Muscle of leg (tissue), 11 donors: ENCODE results near the gene CDK6. TPM values are rescaled to one million over a fixed set of nuclear protein-coding genes. Genes with fewer than 3 reads are reported as not detected.
"Not testable (repeated sequence)": the region's sequence is repeated elsewhere in the genome, so short reads cannot be mapped to it uniquely, and the experiment has no call there.

Source experiments
- DNase-seq: peaks from one replicate; pipeline ENCODE4 v3.0.0; 2013
- H3K27ac ChIP-seq: one replicate; pipeline ENCODE4 v1.5.1; 2013; ENCODE audit warnings: mild to moderate bottlenecking, low read length, control low read depth
- H3K27me3 ChIP-seq: one replicate; pipeline ENCODE4 v1.6.1; 2013; ENCODE audit warnings: low read length; ENCODE audit not compliant: control insufficient read depth, insufficient read depth
- H3K36me3 ChIP-seq: one replicate; pipeline ENCODE4 v1.6.1; 2013; ENCODE audit warnings: low read length; ENCODE audit not compliant: control insufficient read depth, insufficient read depth
- H3K4me1 ChIP-seq: one replicate; pipeline ENCODE4 v1.6.1; 2013; ENCODE audit warnings: low read length; ENCODE audit not compliant: control insufficient read depth, insufficient read depth
- H3K4me3 ChIP-seq: one replicate; pipeline ENCODE4 v1.5.1; 2013; ENCODE audit warnings: low read length, control low read depth
- H3K9me3 ChIP-seq: replicated peaks from 2 replicates; pipeline ENCODE4 v1.6.1; 2013; ENCODE audit warnings: low read depth, low read length; ENCODE audit not compliant: control insufficient read depth
- WGBS: methylation state at CpG from one replicate; pipeline ENCODE4 v1.1.5; 2013; ENCODE audit warnings: missing lambda C conversion rate; ENCODE audit not compliant: insufficient coverage; 5-methylcytosine and 5-hydroxymethylcytosine counted together
- polyA plus RNA-seq, 8 donors: library from polyadenylated mRNA; unstranded; fragments of 120-200 nt; gene quantifications; one replicate each; pipeline versions ENCODE4 v1.2.1 to v1.2.3, GENCODE V29; 2013; ENCODE audit warnings: inconsistent platforms in 1 of 8, low replicate concordance in 1 of 8; ENCODE audit not compliant: insufficient read length in 8 of 8, insufficient read depth in 1 of 8
- total RNA-seq: library from RNA; stranded (reverse); fragments of 120-200 nt; gene quantifications from one replicate; pipeline ENCODE4 v1.2.4, GENCODE V29; 2013

The CDK6 gene
- total and polyA plus RNA-seq, 9 donors, result 36.4 to 77.0 (median 54.0) TPM

DNA sequence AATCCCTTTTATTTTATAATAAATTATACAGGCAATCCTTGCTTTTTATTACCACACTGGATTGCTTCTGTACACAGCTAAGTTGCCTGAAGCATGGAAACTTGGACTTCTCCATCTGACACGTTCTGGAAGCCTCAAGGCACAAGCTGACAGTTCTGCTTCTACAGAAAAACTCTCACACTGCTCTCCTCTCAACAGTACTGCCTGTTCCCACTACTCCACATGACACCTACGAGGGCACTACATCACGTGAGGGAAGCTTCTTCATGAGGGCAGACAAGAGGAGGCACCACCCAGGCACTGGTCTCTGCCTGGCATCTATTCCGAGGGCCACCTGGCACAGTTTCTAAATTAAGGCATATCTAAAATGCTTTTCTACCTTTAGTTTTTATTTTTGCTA, 229.4 kb downstream of the CDK6 start:
- Histone ChIP-seq H3K27me3 (no peaks in the 10 kb centered on the region), H3K36me3 (peaks cover 6% of the 10 kb centered on the region), H3K4me3 (no peak overlapping the region), H3K27ac (no peak overlapping the region), H3K9me3 (no peaks in the 10 kb centered on the region), H3K4me1 (peaks cover 4% of the 10 kb centered on the region)
- DNase-seq, result no peak
- 81% methylated on average over 3 of the region's 4 CpGs for WGBS

- WGBS, result no CpG with 5 or more reads among the region's 7 CpGs
- H3K27me3 ChIP-seq, H3K4me3 ChIP-seq, H3K36me3 ChIP-seq, H3K4me1 ChIP-seq, H3K27ac ChIP-seq, DNase-seq, H3K9me3 ChIP-seq: not testable (repeated sequence)
Observed at GRCh38 chr7:92604517-92604916, 231.9 kb downstream of the CDK6 start.

- no peaks in the 10 kb centered on the region for H3K27me3 ChIP-seq
- H3K9me3 ChIP-seq, result no peaks in the 10 kb centered on the region
- no CpG with 5 or more reads among the region's 1 CpG for WGBS
- H3K4me1 ChIP-seq, result no peaks in the 10 kb centered on the region
- H3K27ac ChIP-seq, result no peak overlapping the region
- peaks cover 6% of the 10 kb centered on the region for H3K36me3 ChIP-seq
- H3K4me3 ChIP-seq, result no peak overlapping the region
- DNase-seq, result no peak
Observed at GRCh38 chr7:92603089-92603445, 233.3 kb downstream of the CDK6 start.

DNA sequence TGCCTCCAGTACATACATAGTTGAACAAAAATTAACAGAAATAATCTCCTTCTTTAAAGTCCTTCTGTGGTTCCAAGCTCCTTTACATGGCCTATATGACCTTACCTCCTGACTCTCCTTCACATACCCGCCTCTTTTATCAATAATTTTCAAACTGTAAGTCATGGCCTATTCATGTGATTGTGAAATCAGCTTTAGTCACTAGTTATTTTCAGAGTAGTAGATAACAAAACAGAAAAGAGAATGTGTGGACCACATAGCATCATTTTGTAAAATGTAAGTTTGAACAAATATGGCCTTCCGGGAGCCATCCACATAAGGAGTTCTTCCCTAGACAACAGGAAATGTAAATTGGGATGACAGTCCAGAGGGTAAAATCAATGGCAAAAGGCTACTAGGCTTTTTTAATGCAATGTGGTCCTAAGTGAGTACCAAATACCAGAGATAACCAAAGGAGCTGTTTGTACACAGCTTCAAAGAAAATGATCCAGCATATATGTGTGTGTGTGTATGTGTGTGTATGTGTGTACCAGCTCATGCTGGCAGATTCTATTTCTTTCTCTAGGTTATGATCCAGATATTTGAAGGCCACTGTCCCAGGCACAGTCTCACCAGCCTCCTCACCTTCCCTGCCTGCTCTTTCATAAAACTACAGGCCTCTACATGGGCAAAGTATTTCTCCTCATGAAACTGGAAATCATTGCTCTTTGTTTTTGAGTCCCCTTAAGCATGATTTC, 233.9 kb downstream of the CDK6 start:
- Histone ChIP-seq H3K36me3 (peaks cover 6% of the 10 kb centered on the region), H3K27me3 (no peaks in the 10 kb centered on the region), H3K9me3 (no peaks in the 10 kb centered on the region), H3K27ac (no peak overlapping the region), H3K4me1 (no peaks in the 10 kb centered on the region), H3K4me3 (no peak overlapping the region)
- WGBS, result no CpG with 5 or more reads among the region's 2 CpGs
- DNase-seq, result no peak

GRCh38 chr7:92598310-92598981, 237.9 kb downstream of the CDK6 start:
- Histone ChIP-seq H3K4me3 (no peak overlapping the region), H3K9me3 (no peaks in the 10 kb centered on the region), H3K4me1 (no peaks in the 10 kb centered on the region), H3K27ac (no peak overlapping the region), H3K36me3 (no peaks in the 10 kb centered on the region), H3K27me3 (no peaks in the 10 kb centered on the region)
- WGBS, result 60% methylated on average over 1 of the region's 1 CpG
- DNase-seq, result no peak

DNA sequence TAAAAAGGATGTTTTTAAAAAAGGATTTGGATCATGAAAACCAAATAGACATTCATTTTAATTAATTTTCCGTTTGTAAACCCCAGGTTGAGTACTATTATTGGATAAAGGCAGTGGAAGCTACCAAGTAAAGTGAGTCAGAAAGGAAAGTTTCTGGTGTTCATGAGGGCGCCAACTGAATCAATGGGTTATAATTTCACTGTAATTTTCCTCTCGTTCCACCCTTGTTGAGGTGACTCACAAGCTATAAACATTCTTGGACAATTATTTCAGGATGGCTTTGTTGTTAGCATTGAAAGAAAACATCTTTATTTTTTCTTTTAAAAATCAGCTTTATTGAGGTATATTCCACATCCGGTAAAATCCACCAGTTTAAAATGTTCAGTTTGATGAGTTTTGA, 241.1 kb downstream of the CDK6 start:
- no peaks in the 10 kb centered on the region for H3K9me3 ChIP-seq
- DNase-seq, result no peak
- no CpG with 5 or more reads among the region's 4 CpGs for WGBS

GRCh38 chr7:92594746-92595145, 241.6 kb downstream of the CDK6 start:
- Histone ChIP-seq H3K36me3 (no peaks in the 10 kb centered on the region), H3K27ac (no peak overlapping the region), H3K27me3 (no peaks in the 10 kb centered on the region), H3K4me1 (peaks cover 4% of the 10 kb centered on the region), H3K9me3 (no peaks in the 10 kb centered on the region), H3K4me3 (no peak overlapping the region)
- no CpG with 5 or more reads among the region's 3 CpGs for WGBS
- no peak for DNase-seq

More for the DNA sequence above, 241.1 kb downstream of the CDK6 start:
- Histone ChIP-seq H3K27me3 (no peaks in the 10 kb centered on the region), H3K27ac (no peak overlapping the region), H3K36me3 (no peaks in the 10 kb centered on the region), H3K4me3 (no peak overlapping the region), H3K4me1 (peaks cover 4% of the 10 kb centered on the region)

DNA sequence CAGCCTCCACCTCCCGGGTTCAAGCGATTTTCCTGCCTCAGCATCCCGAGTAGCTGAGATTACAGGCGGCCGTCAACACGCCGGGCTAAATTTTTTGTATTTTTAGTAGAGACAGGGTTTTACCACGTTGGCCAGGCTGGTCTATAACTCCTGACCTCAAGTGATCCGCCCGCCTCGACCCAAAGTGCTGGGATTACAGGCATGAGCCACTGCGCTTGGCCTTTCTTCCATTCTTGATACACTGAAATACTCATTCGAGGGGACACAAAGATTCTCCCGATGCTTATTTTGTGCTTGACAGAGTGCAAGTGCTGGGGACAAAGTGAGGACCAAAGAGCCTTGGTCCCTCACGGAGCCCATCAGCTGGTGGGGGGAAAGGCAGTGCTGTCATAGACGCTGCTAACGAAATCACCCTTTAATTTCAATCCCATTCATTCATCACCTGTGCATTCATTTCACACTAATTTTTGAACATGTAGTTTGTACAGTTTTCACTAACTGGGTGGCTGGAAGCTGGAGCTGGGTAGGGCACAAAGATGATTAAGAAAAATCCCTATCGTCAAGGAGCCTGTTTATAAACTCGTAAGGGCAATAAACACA, 245.6 kb downstream of the CDK6 start:
- 45% methylated on average over 4 of the region's 19 CpGs for WGBS
- Histone ChIP-seq H3K27me3 (no peaks in the 10 kb centered on the region), H3K27ac (no peak overlapping the region), H3K4me3 (peak overlapping the region; percentile 85), H3K36me3 (no peaks in the 10 kb centered on the region), H3K4me1 (peaks cover 12% of the 10 kb centered on the region), H3K9me3 (no peaks in the 10 kb centered on the region)
- DNase-seq, result no peak

DNA sequence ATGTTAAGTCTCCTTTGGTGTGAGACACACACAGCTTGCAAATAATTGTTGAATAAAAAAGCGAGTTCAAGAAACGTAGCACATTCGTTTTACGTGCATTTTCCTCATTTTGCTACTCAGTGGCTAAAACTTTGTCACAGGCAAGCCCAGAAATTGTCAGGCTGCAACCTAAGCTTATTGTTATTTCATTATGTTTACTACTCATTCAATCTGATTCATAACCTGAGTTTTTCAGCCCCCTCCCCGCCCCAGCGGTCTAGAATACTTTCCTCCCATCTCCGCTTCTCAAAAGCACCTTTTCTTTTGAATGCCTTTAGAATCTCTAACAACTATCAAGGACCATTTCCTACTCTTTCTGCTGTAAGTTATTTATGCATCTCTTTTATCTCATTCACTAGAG, 247.3 kb downstream of the CDK6 start:
- H3K4me1 ChIP-seq, result peaks cover 12% of the 10 kb centered on the region
- no peak overlapping the region for H3K27ac ChIP-seq
- H3K27me3 ChIP-seq, result no peaks in the 10 kb centered on the region
- DNase-seq, result no peak
- peak overlapping the region; percentile 85 for H3K4me3 ChIP-seq
- WGBS, result 25% methylated on average over 5 of the region's 7 CpGs
- no peaks in the 10 kb centered on the region for H3K9me3 ChIP-seq
- no peaks in the 10 kb centered on the region for H3K36me3 ChIP-seq

DNA sequence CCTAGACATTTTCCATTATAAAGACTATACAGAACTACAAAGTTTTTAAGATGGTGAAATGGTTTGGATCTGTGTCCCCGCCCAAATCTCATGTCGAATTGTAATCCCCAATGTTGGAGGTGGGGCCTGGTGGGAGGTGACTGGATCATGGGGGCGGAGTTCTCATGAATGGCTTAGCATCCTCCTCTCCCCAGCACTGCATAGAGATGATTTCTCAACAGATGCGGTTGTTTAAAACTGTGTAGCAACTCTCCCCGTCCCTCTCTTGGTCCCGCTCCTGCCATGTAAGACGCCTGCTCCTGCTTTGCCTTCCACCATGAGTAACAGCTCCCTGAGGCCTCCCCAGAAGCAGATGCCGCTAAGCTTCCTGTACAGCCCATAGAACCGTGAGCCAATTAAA, 247.8 kb downstream of the CDK6 start:
- Histone ChIP-seq H3K36me3 (no peaks in the 10 kb centered on the region), H3K27ac (no peak overlapping the region), H3K4me3 (peak overlapping the region; percentile 85), H3K27me3 (no peaks in the 10 kb centered on the region), H3K9me3 (no peaks in the 10 kb centered on the region), H3K4me1 (peaks cover 12% of the 10 kb centered on the region)
- no peak for DNase-seq
- WGBS, result 79% methylated on average over 7 of the region's 9 CpGs
